Naive thymus-derived CD4-positive, alpha-beta T cell (primary cell): ENCODE data around the gene PCBP3. TPM values are rescaled to one million over a fixed set of nuclear protein-coding genes. Genes with fewer than 3 reads are reported as not detected.
"Not testable (repeated sequence)": the region's sequence is repeated elsewhere in the genome, so short reads cannot be mapped to it uniquely, and the experiment has no call there.

Experiments
- ATAC-seq: fragments of 150-1000 bp; cut with Tn5 transposase; 2 replicates; pipeline ENCODE4 v1.10.0; 2021; ENCODE audit warnings: mild to moderate bottlenecking, moderate library complexity
- CTCF ChIA-PET: fragments of 350-600 bp; sonication (Branson Sonifier 250); formaldehyde crosslinking; loops from one replicate; lab custom pipeline; 2021; ENCODE audit warnings: antibody characterized with exemption; lab: Charles Lee
- POLR2A ChIA-PET: fragments of 350-600 bp; sonication (Branson Sonifier 250); formaldehyde crosslinking; loops from one replicate; lab custom pipeline; 2021; ENCODE audit warnings: antibody characterized with exemption, inconsistent platforms; lab: Charles Lee
- DNase-seq, 9 donors: peaks; one replicate each; pipeline versions ENCODE4 v3.0.0 to v3.0.0-alpha.2; 2020 to 2022; ENCODE audit warnings: mixed read lengths in 1 of 9
- H3K27ac ChIP-seq: one replicate; pipeline ENCODE4 v1.7.0; 2013; ENCODE audit warnings: mild to moderate bottlenecking, low read depth, low read length, moderate library complexity
- H3K27me3 ChIP-seq, 2 donors: one replicate each; pipeline ENCODE4 v1.7.0; 2013; ENCODE audit warnings: low read length in 2 of 2, mild to moderate bottlenecking in 2 of 2, moderate library complexity in 2 of 2; ENCODE audit not compliant: control insufficient read depth in 2 of 2, insufficient read depth in 2 of 2
- H3K36me3 ChIP-seq, 3 experiments: 1 replicate in 2 of 3; 2 replicates in 1 of 3; pipeline ENCODE4 v1.7.0; 2013; ENCODE audit warnings: low read length in 3 of 3, mild to moderate bottlenecking in 3 of 3, moderate library complexity in 1 of 3; ENCODE audit not compliant: insufficient read depth in 3 of 3, control insufficient read depth in 2 of 3
- H3K4me1 ChIP-seq, 2 donors: one replicate each; pipeline ENCODE4 v1.7.0; 2013; ENCODE audit warnings: low read length in 2 of 2, mild to moderate bottlenecking in 2 of 2, moderate library complexity in 1 of 2; ENCODE audit not compliant: control insufficient read depth in 2 of 2, insufficient read depth in 2 of 2
- H3K4me3 ChIP-seq: 2 replicates; pipeline ENCODE4 v1.7.0; 2013; ENCODE audit warnings: mild to moderate bottlenecking, low read length
- H3K9me3 ChIP-seq, 3 experiments: 1 replicate in 2 of 3; 2 replicates in 1 of 3; pipeline ENCODE4 v1.7.0; 2013; ENCODE audit warnings: low read length in 3 of 3; ENCODE audit not compliant: control insufficient read depth in 2 of 3
- H3K27ac Mint-ChIP-seq, 9 donors: one replicate each; pipeline ENCODE4 v1.8.0; 2020 to 2022; ENCODE audit warnings: mixed read lengths in 9 of 9, mild to moderate bottlenecking in 8 of 9, moderate library complexity in 5 of 9, inconsistent platforms in 2 of 9
- H3K27me3 Mint-ChIP-seq, 5 donors: one replicate each; pipeline ENCODE4 v1.8.0; 2021 to 2022; ENCODE audit warnings: mixed read lengths in 5 of 5, mild to moderate bottlenecking in 1 of 5
- H3K36me3 Mint-ChIP-seq, 5 donors: one replicate each; pipeline ENCODE4 v1.8.0; 2020 to 2022; ENCODE audit warnings: mixed read lengths in 5 of 5, mild to moderate bottlenecking in 3 of 5, inconsistent platforms in 1 of 5
- H3K4me1 Mint-ChIP-seq, 7 donors: one replicate each; pipeline ENCODE4 v1.8.0; 2020 to 2022; ENCODE audit warnings: mixed read lengths in 7 of 7, mild to moderate bottlenecking in 3 of 7, inconsistent platforms in 1 of 7
- H3K4me3 Mint-ChIP-seq, 10 donors: one replicate each; pipeline ENCODE4 v1.8.0; 2020 to 2022; ENCODE audit warnings: mild to moderate bottlenecking in 10 of 10, mixed read lengths in 10 of 10, moderate library complexity in 6 of 10, inconsistent platforms in 2 of 10
- H3K9me3 Mint-ChIP-seq, 11 donors: one replicate each; pipeline ENCODE4 v1.8.0; 2020 to 2022; ENCODE audit warnings: mixed read lengths in 11 of 11, mild to moderate bottlenecking in 4 of 11, inconsistent platforms in 1 of 11, moderate library complexity in 1 of 11
- intact Hi-C, 2 donors: fragments of 100-400 bp; cut with micrococcal nuclease; formaldehyde crosslinking; loops; one replicate each; pipeline ENCODE4 v1.15.1; 2023
- polyA plus RNA-seq, 2 donors: library from polyadenylated mRNA; unstranded; fragments of 300-500 nt; fragmentation: Illumina TruSeq; gene quantifications; one replicate each; pipeline ENCODE4 v1.2.3, GENCODE V29; 2021
- total RNA-seq, 6 experiments: library from RNA in 5 of 6; stranded (reverse) in 5 of 6; gene quantifications; 1 replicate in 5 of 6; 2 replicates in 1 of 6; pipeline ENCODE4 v1.2.3 and lab custom pipeline; 2021 to 2026

Gene PCBP3
- total and polyA plus RNA-seq, 7 experiments from 2014 or later = 1.2 to 5.2 (median 1.6) TPM

DNA sequence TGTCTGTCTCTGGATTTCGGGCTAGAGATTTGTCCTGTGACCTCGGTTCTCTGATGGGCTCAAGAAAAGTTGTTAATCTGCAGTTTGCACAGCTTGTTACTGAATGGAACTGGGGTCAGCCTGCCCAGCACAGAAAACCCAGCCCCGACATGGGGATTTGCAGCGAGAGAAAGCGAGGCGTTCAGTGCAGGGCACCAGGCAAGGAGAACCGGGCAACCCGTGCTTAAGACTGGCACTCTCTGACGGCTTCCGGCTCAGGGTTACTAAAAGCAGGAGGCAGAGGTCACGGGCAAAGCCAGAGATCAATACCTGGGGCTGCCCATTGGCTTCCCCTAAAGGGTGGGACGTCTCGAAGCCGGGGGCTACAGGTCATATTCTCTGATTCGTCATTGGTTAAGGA is 308.2 kb downstream of the PCBP3 start:
- H3K27ac ChIP-seq = no peak overlapping the region
- CTCF ChIA-PET = interaction anchor here (0.6 kb wide), 1 partner anchor 32 kb away, joined by 3 read pairs; no protein-coding TSS in a partner anchor
- Mint-ChIP-seq H3K4me1 (no peaks in the 10 kb centered on the region), H3K27ac (peak overlapping the region in 1 of 9 donors; percentile 11), H3K4me3 (no peak overlapping the region), H3K9me3 (peaks cover 0 to 5% (median 0%) of the 10 kb centered on the region in 11 donors), H3K36me3 (peaks cover 0 to 4% (median 0%) of the 10 kb centered on the region in 5 donors), H3K27me3 (peaks cover 3 to 18% (median 12%) of the 10 kb centered on the region in 5 donors)
- H3K9me3 ChIP-seq = no peaks in the 10 kb centered on the region
- no peaks in the 10 kb centered on the region for H3K36me3 ChIP-seq
- POLR2A ChIA-PET = no interaction called here
- intact Hi-C loops = no loop called here
- no peaks in the 10 kb centered on the region for H3K27me3 ChIP-seq
- no peaks in the 10 kb centered on the region for H3K4me1 ChIP-seq
- no peak for ATAC-seq
- no peak for DNase-seq
- no peak overlapping the region for H3K4me3 ChIP-seq

DNA sequence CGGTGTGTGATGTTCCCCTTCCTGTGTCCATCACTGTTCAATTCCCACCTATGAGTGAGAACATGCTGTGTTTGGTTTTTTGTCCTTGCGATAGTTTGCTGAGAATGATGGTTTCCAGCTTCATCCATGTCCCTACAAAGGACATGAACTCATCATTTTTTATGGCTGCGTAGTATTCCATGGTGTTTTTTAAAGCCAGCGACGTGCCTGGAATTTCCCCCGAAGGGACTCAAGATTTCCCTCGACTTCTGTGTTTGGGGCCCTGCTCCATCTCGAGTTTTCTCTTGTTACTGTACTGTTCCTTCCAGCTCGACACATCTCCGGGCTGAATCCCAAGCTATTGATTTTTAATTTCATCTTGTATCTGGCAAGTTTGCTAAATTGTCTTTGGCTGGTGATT is 309.0 kb downstream of the PCBP3 start:
- H3K4me3 ChIP-seq, ATAC-seq, POLR2A ChIA-PET, H3K36me3 Mint-ChIP-seq, H3K4me1 ChIP-seq, H3K9me3 Mint-ChIP-seq, H3K27ac ChIP-seq, intact Hi-C loops, H3K27me3 ChIP-seq, H3K36me3 ChIP-seq, H3K4me3 Mint-ChIP-seq, DNase-seq, H3K4me1 Mint-ChIP-seq, H3K9me3 ChIP-seq, H3K27ac Mint-ChIP-seq: not testable (repeated sequence)
- peaks cover 3 to 19% (median 14%) of the 10 kb centered on the region in 5 donors for H3K27me3 Mint-ChIP-seq
- CTCF ChIA-PET = interaction anchor here (0.6 kb wide), 1 partner anchor 33 kb away, joined by 3 read pairs; no protein-coding TSS in a partner anchor

GRCh38 chr21:45952974-45953373 is 309.4 kb downstream of the PCBP3 start:
- Mint-ChIP-seq H3K27ac (no peak overlapping the region), H3K36me3 (peaks cover 0 to 4% (median 0%) of the 10 kb centered on the region in 5 donors), H3K4me1 (peaks cover 0 to 2% (median under 1%) of the 10 kb centered on the region in 7 donors), H3K9me3 (peaks cover 0 to 5% (median 0%) of the 10 kb centered on the region in 11 donors), H3K4me3 (no peak overlapping the region), H3K27me3 (peaks cover 3 to 22% (median 14%) of the 10 kb centered on the region in 5 donors)
- H3K36me3 ChIP-seq = no peaks in the 10 kb centered on the region
- no peak for ATAC-seq
- CTCF ChIA-PET = no interaction called here
- no peak overlapping the region for H3K4me3 ChIP-seq
- H3K27me3 ChIP-seq = no peaks in the 10 kb centered on the region
- intact Hi-C loops = no loop called here
- H3K4me1 ChIP-seq = no peaks in the 10 kb centered on the region
- POLR2A ChIA-PET = no interaction called here
- no peak for DNase-seq
- H3K27ac ChIP-seq = no peak overlapping the region
- H3K9me3 ChIP-seq = no peaks in the 10 kb centered on the region

GRCh38 chr21:45954261-45954660 is 310.7 kb downstream of the PCBP3 start:
- Mint-ChIP-seq H3K36me3 (peaks cover 0 to 4% (median 0%) of the 10 kb centered on the region in 5 donors), H3K27me3 (peaks cover 3 to 27% (median 14%) of the 10 kb centered on the region in 5 donors), H3K4me1 (peaks cover 4 to 7% (median 4%) of the 10 kb centered on the region in 7 donors), H3K9me3 (peaks cover 0 to 5% (median 0%) of the 10 kb centered on the region in 11 donors), H3K4me3 (no peak overlapping the region), H3K27ac (no peak overlapping the region)
- no peak overlapping the region for H3K27ac ChIP-seq
- no peak overlapping the region for H3K4me3 ChIP-seq
- no peaks in the 10 kb centered on the region for H3K27me3 ChIP-seq
- no peaks in the 10 kb centered on the region for H3K4me1 ChIP-seq
- ATAC-seq = no peak
- intact Hi-C loops = no loop called here
- CTCF ChIA-PET = no interaction called here
- H3K36me3 ChIP-seq = no peaks in the 10 kb centered on the region
- no peaks in the 10 kb centered on the region for H3K9me3 ChIP-seq
- POLR2A ChIA-PET = no interaction called here
- DNase-seq = no peak

GRCh38 chr21:45954921-45955320 is 311.4 kb downstream of the PCBP3 start:
- ATAC-seq (no peak), DNase-seq (no peak)
- Histone ChIP-seq H3K27me3 (no peaks in the 10 kb centered on the region), H3K27ac (no peak overlapping the region), H3K36me3 (no peaks in the 10 kb centered on the region), H3K9me3 (no peaks in the 10 kb centered on the region), H3K4me3 (no peak overlapping the region), H3K4me1 (no peaks in the 10 kb centered on the region)
- peaks cover 0 to 4% (median 0%) of the 10 kb centered on the region in 5 donors for H3K36me3 Mint-ChIP-seq
- peaks cover 4 to 7% (median 4%) of the 10 kb centered on the region in 7 donors for H3K4me1 Mint-ChIP-seq
- ChIA-PET CTCF (no interaction called here), POLR2A (no interaction called here)
- peaks cover 0 to 5% (median 0%) of the 10 kb centered on the region in 11 donors for H3K9me3 Mint-ChIP-seq
- no peak overlapping the region for H3K27ac Mint-ChIP-seq
- H3K4me3 Mint-ChIP-seq = no peak overlapping the region
- intact Hi-C loops = no loop called here
- peaks cover 3 to 27% (median 14%) of the 10 kb centered on the region in 5 donors for H3K27me3 Mint-ChIP-seq

- Mint-ChIP-seq H3K27me3 (peaks cover 7 to 29% (median 20%) of the 10 kb centered on the region in 5 donors), H3K4me3 (no peak overlapping the region), H3K4me1 (peaks cover 4 to 7% (median 4%) of the 10 kb centered on the region in 7 donors), H3K9me3 (peaks cover 2 to 24% (median 10%) of the 10 kb centered on the region in 11 donors), H3K36me3 (peaks cover 0 to 17% (median 9%) of the 10 kb centered on the region in 5 donors), H3K27ac (no peak overlapping the region)
- ChIA-PET POLR2A (no interaction called here), CTCF (no interaction called here)
- Histone ChIP-seq H3K9me3 (peaks cover 0 to 7% (median 0%) of the 10 kb centered on the region in 3 experiments), H3K27me3 (no peaks in the 10 kb centered on the region), H3K36me3 (no peaks in the 10 kb centered on the region), H3K27ac (no peak overlapping the region), H3K4me3 (no peak overlapping the region), H3K4me1 (no peaks in the 10 kb centered on the region)
- ATAC-seq = no peak
- no peak for DNase-seq
- intact Hi-C loops = no loop called here
Measured at GRCh38 chr21:45957551-45957950, 314.0 kb downstream of the PCBP3 start.
